Left lobe of liver (tissue), 2 donors: ENCODE data around the gene KIFBP. TPM values are rescaled to one million over a fixed set of nuclear protein-coding genes. Genes with fewer than 3 reads are reported as not detected.
A peak's percentile ranks its signal among the peaks of the same experiment; 100 is the strongest.

Experiments used
- ATAC-seq: fragments of 200-7000 bp; cut with Tn5 transposase; one replicate; pipeline ENCODE4 v1.9.1; 2020; ENCODE audit warnings: mild to moderate bottlenecking, moderate library complexity
- DNase-seq: peaks from one replicate; pipeline ENCODE4 v3.0.0-alpha.2; 2020; ENCODE audit warnings: low spot score
- total RNA-seq: library from RNA; stranded (reverse); gene quantifications from one replicate; pipeline ENCODE4 v1.2.1, GENCODE V29; 2021
- donor health status: DM: no; HTN: no; CAD: no; lungs with moderate emphysema.
- donor health status: DM: no; HTN: yes; CAD: no.

The KIFBP gene
- total RNA-seq, 1 donor from 2014 or later: 8.2 TPM

DNA sequence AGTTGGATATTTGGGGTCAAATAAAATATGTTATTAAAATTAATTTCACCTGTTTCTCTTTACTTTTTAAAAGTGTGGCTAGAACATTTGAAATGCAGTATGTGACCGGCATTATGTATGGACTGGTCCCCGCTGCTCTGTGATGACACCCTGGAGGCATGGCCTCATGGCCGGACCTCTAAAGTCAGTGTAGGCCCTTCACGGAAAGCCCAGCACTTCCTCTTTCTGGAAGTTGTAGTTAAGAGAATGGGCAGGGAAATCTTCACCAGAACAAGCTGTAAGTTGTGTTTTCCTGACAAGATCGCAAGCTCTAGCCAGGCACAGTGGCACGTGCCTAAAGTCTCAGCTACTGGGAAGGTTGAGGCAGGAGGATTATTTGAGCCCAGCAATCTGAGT lies 61.0 kb downstream of the KIFBP start:
- DNase-seq (no peak), ATAC-seq (no peak)

GRCh38 chr10:69051303-69051702 lies 62.7 kb downstream of the KIFBP start:
- ATAC-seq (peak; percentile 39), DNase-seq (no peak)

- ATAC-seq (peak; percentile 25), DNase-seq (no peak)
Observed at GRCh38 chr10:69051710-69052487, 63.3 kb downstream of the KIFBP start.

DNA sequence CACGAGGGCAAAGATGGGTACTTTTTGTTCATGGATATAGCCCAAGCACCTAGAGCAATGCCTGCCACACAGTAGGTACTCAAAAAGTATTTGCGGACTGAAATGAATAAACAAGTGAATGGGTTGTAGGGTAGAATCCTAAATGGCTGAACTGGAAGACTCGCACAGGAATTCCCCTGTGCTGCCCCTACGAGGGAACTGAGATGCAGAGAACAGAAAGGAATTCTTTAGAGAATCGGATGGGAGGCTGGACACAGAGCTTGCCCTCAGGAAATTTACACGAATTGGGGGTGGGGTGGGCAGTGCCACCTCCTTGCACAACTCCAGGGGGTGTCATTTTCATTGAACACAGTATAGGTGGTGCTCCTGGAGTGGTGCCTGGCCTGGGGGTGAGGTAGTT lies 64.1 kb downstream of the KIFBP start:
- ATAC-seq: no peak
- DNase-seq: no peak

DNA sequence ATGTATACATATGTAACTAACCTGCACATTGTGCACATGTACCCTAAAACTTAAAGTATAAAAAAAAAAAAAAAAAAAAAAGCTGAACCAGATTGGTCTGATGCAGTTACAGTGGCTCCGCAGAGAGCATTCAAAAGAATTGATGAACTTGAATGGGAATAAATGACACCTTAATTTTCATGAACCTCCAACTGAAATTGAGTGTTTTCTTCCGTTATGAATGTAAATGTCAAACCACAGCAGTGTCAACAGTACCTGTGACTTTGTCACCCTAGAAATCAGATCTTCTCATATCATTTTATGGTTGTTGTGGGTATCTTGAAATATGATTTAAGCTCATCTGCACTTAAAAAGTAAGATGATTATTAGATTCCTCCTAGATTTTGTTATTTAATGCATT lies 66.6 kb downstream of the KIFBP start:
- ATAC-seq: no peak
- no peak for DNase-seq

DNA sequence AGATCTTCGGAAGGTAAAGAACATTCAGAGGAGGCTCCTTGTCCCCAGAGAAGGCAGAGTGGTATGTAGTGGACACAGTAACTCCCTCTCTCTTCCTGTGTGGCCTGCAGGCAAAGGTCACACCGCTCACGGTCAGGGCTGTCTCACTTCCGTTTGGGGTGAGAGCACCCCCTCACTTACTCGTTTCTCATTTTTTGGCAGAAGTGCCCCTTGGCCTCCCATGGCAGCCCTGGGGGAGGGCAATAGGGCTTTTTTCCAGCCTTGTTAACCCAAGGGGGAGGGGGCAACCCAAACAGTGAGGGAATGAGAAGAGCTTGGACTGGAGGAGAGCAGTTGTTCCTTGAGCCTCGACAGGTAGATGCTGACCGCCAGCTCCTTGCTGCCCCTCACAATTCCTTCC lies 67.5 kb downstream of the KIFBP start:
- ATAC-seq (peak; percentile 58), DNase-seq (no peak)

GRCh38 chr10:69056536-69057260 lies 68.1 kb downstream of the KIFBP start:
- no peak for DNase-seq
- no peak for ATAC-seq

DNA sequence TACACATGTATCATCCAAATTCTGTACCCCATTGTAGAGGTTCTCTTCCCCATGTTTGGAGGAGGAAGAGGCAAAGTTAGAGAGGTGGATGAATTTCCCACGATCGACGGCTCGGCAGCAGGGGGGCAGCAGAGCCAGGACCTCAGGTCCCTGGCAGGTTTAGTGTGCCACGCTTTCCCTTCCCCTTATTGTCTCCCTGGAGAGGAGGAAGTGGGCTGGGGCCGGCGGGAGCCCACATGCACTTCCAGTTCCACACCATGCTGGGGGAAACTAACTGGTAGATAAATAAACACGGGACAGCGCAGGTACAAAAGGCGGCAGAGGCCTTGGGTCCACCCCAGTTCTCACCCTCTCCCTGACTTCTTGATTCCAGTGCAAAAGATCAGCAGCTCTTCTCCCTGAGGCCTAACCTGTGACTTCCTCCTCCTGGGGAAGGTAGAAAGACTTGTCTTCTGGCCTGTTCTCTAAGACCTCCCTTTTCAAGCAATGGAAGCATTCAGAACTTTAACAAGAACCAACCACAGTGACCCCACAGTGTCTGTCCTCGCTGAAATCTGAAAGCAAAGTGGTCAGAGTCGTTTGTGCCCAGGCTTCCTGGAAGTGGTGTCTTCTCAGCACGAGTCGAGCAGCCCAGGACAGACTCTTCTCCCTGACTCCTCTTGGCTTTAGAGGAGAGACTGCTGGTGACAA lies 68.8 kb downstream of the KIFBP start:
- DNase-seq: no peak
- ATAC-seq: peak; percentile 44

DNA sequence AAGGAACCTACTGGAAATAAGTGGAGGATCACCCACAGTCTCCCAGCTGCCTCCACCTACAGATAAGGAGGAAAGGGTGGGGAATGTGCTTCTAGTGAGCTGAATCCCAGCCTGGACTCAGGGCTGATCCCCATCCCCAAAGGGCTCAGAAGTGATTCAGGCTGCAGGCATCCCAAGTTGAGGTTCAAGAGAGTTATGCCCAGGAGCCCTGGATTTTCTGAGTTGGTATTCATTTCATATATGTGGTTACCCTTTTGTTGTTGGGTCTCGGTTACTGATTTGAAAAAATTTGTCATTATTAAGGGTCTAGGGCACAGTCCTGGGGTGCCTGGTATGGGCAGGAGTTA lies 69.3 kb downstream of the KIFBP start:
- no peak for DNase-seq
- no peak for ATAC-seq

DNA sequence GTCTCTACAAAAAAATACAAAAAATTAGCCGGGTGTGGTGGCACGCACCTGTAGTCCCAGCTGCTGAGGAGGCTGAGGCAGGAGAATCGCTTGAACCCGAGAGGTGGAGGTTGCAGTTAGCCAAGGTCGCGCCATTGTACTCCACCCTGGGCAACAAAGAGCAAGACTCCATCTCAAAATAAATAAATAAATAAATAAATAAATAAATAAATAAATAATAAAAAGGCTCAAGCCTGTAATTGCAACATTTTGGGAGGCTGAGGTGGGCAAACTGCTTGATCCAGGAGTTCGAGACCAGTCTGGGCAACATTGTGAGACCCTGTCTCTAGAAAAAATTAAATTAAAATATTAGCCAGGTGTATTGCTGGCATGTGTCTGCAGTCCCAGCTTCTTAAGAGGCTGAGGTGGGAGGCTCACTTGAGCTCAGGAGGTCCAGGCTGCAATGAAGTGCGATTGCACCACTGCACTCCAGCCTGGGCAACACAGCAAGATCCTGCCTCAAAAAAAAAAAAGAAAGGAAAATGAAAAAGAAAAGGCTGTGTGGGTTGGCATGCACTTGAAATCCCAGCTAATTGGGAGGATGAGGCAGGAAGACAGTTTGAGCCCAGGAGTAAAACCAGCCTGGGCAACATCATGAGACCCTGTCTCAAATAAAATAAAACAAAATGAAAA lies 71.7 kb downstream of the KIFBP start:
- no peak for ATAC-seq
- no peak for DNase-seq

- ATAC-seq (peak; percentile 81), DNase-seq (no peak)
Observed at GRCh38 chr10:69061305-69062161, 72.9 kb downstream of the KIFBP start.

DNA sequence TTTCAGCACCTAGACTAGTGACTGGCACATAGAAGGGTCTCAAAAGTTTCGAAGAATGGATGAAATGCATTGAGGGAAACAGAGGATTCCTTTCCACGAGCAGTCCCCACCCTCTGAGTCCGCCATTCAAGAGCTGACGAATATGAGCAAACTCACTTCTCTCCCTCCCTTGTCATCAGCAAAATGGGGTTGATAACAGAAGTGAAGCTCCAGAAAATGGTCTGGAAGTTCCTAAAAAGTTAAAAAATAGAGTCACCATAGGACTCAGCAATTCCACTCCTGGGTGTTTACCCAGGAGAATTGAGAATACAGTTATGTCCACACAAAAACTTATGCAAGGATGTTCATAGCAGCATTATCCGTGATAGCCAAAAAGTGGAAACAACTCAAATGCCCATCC lies 74.3 kb downstream of the KIFBP start:
- DNase-seq: no peak
- no peak for ATAC-seq

DNA sequence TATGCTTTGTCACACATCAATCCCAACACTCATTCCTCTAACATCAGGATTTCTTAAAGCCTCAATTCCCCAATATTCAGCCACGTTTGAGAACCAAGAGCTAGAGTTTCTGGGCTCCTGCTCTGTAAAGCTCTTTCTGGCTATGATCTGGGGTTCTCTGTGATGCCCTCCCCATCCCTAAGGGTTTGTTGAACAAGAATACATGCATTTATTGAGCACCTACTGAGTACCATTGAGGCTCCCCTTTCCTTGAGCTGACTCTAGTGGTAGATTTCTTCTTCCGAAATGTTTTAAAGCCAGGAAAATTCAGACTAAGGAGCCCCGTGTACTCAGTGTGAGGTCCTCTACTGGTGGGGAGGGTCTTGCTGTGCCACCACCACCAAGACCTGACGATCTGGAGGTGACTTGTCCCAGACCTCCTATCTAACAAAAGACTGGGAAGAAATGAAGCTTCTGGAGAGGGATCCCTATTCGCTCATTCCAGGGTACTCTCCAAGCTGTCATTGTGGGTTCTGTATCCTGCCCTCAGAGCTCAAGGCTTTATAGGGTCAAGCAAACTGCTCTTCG lies 76.2 kb downstream of the KIFBP start:
- no peak for ATAC-seq
- no peak for DNase-seq

GRCh38 chr10:69065406-69066361 lies 77.1 kb downstream of the KIFBP start:
- ATAC-seq (no peak), DNase-seq (no peak)

Other genes starting within 250 kb of the KIFBP start
- gene STOX1, start 161.3 kb upstream of the KIFBP start, total RNA-seq: 0.60 TPM
- 6.4 TPM for gene DDX50, start 87.5 kb upstream of the KIFBP start, total RNA-seq
- 14.0 TPM for gene DDX21, start 32.6 kb upstream of the KIFBP start, total RNA-seq
- gene SRGN, start 99.3 kb downstream of the KIFBP start, total RNA-seq: 29.1 TPM
- 15.1 TPM for gene VPS26A, start 135.4 kb downstream of the KIFBP start, total RNA-seq
- gene SUPV3L1, start 191.4 kb downstream of the KIFBP start, total RNA-seq: 15.7 TPM
- 0.65 TPM for gene HKDC1, start 231.5 kb downstream of the KIFBP start, total RNA-seq